Activated T-helper 1 cell treated with Interleukin-2 at 50 U/mL for 16 hours (primary cell): Measurements from ENCODE around the gene ARFGAP1.

Experiments
- DNase-seq: peaks from one replicate; pipeline ENCODE4 v3.0.0-alpha.2; 2020; ENCODE audit warnings: low read depth

Gene ARFGAP1

DNA sequence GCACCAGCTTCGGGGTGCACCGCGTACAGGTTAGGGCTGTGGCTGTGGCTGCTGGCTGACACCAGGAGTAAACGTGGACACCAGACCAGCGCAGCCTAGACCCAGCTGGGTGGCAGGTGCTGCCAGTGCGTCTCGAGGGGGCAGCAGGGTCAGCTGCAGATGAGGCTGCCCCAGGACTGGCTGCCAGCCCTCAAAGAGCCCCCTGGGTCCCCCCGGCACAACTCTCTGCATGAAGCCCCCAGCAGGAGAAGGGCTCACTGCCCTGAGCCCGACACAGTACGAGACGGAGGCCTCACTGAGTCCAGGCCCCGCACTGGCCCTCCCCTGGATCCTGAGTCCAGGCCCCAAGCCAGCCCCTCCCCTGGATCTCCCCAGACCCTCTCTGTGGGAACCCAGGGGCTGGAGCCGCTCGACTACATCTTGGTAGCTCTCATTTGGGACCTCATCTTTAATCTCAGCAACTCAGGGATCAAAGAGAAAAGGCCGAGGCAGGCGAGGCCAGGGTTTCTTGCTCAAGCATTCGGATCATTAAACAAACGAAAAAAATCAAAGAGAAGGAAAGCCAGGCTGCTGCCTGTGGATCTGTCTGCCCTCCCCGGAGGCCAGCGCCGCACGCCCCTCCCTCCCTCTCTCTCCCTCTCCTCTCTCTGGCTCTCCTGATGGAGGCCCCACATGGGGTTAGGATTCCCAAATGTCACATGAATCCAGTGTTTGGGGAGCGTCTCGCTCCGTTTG, 11.4 kb upstream of the ARFGAP1 start:
- no peak for DNase-seq

DNA sequence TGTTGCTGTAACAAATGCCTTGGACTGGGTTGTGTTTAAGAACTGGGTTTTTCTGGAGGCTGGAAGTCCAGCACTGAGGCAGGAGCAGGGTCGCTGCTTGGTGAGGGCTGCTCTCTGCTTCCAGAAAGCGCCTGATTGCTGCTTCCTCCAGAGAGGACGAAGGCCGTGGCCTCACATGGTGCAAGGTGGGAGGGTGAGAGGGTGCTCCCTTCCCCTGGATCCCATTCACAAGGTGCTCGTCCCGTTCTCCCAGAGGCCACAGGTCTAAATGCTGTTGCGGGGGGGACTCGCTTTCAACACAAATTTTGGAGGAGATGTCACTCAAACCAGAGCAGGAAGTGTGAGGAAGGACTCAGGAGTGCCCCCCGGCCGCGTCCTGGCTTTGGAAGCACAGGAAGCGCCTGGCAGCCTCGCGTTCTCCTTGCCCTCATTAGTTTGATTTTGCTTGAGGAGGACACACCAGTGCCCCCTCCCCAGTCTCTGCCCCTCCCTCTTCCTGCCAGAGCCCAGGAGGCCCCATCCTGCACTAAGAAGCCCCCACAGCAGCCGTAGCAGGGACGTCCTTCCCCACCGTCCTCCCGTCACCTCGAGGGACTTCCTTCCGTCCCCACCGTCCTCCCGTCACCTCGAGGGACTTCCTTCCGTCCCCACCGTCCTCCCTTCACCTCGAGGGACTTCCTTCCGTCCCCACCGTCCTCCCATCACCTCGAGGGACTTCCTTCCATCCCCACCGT, 10.7 kb upstream of the ARFGAP1 start:
- DNase-seq, result no peak

DNA sequence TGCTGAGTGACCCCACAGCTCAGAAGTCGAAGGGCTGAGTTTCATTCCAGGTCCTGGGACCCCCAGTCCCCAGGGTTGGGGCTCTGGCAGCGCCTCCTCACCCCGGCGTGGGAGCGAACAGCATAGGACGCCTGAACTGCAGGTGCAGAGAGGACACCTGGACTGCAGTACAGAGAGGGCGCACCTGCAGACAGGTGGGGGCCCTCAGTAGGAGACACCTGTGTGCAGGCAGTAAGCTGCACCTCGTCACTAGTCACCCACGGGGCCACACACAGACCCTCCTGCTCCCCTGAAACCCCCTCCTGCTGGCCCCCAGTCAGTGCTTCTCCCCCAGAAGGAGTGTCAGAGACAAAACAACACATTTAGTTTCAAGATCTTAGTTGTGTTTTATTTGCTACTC, 9.8 kb upstream of the ARFGAP1 start:
- no peak for DNase-seq

DNA sequence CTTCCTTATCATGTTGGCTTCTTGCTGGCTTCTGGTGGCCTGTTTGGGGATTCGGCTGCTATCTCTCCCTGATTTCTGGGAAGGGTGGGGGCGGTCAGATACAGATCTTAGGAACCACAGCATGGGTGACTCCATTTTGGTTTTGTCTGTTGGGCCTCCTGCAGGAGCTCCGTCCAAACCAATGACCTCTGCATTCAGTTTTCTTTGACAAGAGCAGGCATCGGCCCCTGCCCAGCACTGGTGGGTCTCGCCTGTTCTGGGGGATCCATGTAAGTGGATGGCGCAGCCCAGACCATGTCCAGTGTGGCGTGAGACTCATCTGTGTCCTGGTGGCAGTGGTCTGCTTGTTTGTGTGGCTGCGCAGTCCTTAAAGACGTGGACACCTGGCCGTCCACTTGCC, 8.6 kb upstream of the ARFGAP1 start:
- DNase-seq, result no peak

DNA sequence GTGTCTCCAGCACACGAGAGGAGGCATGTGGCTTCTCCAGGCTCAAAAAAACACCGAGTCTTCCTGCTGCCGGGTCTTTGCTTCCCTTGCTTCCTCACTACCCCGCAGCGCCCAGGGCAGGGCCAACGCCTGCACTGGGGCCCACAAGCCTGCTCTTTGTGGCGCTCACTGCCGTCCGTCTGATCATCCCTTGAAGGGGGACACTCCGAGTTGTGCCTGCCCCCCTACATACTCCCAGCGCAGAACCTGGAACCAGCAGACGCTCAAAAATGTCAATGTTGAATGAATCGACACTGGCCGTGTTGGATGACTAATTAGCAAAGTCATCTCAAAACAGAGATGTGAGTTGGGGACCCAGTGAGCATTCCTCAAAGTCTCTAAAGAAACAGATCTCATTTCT, 8.1 kb upstream of the ARFGAP1 start:
- no peak for DNase-seq

DNA sequence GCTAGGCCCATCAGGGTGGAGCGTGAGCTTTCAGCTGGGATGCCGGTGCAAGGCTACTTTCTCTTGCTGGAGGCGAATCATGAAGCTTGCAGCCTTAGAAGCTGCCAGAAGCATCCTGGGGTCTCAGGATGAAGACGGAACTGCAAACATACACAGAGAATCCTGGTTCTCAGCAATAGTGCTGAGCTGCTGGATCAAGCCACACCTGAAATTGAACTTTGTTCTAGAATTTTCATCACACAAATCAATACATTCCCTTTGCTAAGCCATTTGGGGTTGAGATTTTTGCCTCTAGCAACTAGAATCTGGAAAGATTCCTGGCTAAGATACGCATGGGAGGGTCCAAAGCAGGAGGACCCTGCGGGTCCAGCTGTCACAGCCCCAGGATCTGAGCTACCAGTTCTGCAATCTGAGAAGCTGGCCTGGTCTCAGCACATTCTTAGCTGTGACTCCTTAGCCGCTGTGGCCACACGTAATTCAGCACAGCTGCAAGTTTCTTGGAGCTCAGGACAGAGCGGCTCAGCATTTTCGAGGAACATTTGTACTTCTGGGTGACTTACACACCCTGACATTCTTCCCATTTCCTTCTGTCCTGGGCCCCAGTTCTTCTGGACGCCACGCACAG, 6.6 kb upstream of the ARFGAP1 start:
- no peak for DNase-seq

DNA sequence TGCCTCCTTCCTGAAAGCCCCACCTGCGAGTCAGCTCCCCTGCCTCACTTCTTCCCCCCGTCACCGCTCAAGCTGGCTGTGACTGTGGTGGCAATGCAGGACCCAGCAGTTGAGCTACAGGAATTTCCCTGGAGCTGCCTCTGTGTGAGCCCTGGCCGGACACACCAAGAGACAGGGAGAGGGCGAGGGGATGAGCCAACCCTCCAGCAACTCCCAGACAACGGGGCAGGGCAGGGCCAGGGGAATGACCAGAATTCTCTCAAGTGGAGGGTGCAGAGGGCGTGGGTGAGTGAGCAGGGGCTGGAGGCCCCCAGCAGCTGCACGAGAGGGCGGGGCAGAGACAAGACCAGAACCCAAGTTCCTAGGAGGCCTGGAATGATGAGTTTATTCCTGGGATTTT, 4.9 kb upstream of the ARFGAP1 start:
- no peak for DNase-seq

DNA sequence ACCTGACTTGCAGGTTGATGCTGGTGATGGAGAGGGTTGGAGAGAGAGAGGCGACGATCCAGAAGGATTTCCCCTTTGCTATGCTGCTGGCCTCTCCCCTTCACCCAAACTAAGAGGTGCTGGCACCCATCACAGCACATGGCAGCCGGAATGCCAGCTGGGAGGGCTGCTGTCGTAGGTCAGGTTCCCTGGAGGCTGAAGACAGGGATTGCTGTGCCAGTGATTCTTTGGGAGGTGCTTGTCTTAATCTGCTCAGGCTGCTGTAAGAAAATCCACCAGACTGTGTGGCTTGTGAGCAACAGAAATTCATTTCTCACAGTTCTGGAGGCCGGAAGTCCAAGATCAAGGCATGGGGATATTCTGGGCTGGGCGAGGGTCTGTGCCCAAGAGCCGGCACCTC, 4.4 kb upstream of the ARFGAP1 start:
- no peak for DNase-seq

DNA sequence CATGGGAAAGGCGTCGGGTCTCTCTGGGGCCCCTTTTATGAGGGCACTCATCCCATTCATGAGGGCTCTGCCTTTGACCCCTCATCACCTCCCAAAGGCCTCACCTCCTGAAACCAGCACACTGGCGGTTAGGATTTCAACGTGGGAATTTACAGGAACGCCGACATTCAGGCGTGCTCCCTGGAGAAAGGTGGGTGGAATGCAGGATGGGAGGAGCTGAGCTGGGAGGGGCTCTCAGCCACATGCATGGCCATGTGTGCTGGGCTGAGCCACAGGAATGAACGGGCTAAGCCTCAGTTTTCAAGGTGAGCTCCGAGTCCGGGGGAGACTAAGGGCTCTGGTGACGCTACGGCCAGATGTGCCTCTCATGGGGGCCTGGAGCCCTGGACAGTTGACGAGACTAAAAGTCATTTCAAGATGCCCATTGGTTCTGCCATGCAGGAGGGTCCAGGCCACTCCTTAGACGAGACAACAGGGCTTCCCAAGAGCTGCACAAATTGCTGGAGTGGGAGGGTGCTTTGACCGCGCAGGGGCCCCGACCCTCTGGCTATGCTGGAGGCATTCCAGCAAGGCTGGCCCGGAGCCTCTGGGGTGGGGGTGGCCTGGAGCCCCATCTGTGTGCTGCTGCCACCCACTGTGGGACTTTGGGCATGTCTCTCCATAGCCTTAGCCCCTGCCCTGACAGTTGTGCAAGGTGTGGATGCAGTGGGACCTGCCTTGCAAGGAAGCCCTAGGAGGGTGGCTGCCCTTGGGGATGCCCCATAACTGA, 3.8 kb upstream of the ARFGAP1 start:
- DNase-seq, result no peak

DNA sequence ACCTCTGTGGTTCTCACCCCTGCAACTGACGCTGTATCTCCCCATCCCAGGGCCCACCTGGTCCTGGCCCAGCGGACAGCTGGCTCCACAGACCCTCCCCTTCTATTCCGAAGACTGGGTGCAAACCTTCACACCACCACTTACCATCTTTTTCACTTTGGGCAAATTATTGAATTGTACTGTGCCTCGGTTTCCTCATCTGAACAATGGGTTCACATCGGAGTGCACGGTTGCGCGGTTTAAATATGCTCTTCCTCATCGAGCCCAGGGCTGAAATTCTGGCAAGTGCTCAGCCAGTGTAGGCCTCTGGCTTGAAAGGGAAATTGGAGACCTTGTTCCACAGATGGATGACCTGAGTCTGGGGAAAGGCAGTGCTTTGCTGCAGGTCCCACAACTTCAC, 2.9 kb upstream of the ARFGAP1 start:
- DNase-seq, result no peak

DNA sequence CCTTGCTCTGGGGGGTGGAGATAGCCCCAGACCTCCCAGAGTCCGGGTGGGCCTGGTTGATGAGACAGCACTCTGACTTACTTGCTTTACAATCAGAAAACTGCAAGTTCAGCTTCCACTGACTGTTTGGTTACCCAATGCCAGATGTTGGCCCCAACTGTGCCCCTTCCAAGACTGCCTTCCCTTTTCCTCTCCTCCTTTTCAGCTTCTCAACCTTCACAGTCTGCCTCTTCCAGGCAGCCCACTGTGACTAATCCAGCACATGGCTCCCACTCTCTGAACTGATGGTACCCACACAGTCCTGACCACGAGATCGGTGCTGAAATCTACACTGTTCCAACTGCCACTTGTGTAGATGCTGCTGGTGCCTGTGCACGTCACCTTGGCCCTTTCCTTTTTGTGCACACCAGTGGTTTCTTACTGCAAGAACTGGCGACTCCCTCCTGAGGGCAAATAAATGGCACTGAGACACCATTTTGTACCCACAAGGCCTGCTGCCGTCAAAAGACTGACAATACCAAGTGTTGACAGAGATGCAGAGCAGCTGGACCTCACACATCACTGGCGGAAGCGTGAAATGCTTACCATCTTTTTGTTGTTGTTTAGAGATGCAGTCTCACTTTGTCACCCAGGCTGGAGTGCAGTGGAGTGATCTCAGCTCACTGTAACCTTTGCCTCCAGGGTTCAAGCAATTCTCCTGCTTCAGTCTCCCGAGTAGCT, 1.8 kb upstream of the ARFGAP1 start:
- no peak for DNase-seq

DNA sequence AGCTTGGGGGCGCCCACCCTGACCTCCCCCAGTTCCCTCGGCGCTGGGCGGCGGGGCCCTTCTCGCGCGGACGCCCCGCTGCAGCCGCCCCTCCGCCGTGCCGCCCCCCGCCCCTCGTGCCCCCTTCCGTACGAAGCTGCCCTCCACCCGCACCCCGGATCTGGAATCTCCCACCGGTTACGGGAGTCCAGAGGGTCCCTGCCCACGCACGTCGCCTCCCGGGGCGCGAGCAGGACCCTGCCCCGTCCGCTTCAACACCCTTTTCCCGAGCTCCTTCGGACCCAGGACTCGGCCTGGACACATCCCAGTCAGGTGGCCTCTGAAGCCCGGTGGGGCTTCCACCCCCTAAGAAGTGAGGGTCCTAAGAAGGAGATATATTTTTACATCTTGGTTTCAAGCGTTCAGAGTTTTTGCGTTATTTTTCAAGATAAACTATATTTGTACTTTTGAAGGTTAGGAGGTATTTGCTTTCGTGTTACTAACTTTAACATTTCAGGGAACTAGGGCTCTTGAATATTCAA, 506 bp downstream of the ARFGAP1 start:
- DNase-seq, result no peak

DNA sequence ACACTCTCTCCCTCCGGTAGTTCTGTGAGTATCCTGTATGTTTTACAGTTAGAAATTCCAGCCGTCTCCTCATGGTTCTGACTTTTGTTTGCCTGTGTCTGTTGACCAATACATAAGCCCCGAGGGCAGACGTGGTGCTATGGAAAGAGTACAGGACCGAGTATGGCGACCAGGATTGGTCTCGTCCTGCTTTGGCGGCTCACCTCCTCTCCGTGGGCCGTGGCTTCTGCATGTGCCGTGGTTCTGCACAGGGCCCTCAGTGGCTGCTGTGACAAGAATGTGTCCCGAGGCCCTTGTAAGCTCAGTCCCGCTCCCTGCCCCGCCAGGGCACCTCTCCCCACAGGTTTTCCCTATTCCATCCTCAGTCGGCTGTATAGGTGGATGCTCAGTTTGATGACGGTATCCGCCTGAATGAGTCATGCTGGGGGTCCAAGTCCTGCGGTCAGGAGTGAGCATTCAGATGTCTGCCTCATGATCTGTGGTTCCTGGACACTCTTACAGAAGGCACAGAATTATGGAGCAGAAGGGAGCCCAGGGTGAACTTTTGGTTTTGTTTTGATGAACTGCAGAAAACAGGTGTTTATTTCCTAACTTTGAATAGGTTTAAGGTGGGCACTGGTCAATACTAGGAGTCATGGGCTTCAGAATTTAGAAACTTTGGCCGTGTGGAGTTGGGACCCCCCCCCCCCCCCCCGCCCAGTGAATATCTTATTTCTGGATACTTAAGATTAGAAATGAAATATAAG, 1.2 kb downstream of the ARFGAP1 start:
- DNase-seq, result no peak

DNA sequence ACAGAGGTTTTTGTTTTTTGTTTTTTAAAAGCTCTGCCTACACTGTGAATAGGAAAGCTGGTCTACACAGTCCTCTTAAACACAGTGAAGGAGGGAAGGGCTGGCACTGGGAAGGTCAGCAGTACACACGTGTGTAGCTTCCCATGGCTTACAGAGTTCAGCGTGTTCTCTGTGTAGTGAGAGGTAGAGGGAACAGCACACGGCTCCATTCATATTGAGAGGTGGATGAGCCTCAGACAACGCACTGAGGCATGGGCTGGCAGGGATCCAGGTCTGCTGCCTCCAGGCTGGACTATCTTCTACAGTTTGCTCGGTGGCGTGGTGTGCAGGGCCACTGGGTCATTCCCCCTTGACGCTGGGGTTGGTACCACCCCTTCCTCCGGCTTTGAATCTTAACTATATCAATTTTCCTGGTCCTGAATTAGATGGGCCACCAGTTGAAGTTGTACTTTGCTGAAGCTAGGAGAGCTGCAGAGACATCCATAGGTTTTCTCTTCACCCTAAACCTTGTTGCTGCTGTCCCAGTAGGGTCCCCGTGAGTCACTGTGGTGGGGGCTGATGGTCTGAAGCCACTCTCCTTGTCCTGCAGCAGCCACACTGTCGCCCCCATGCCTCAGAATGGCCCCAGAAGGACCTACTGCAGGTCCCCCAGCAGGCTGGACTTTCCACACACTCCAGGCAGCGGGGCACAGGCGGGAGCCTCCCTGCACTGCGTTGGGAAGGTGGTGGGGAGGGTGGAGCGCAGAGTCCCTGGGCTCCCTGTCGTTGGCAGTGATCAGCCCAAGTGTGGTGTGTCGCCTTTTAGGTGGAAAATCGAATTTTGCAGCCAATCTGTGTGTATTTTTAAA, 2.0 kb downstream of the ARFGAP1 start:
- DNase-seq, result no peak

DNA sequence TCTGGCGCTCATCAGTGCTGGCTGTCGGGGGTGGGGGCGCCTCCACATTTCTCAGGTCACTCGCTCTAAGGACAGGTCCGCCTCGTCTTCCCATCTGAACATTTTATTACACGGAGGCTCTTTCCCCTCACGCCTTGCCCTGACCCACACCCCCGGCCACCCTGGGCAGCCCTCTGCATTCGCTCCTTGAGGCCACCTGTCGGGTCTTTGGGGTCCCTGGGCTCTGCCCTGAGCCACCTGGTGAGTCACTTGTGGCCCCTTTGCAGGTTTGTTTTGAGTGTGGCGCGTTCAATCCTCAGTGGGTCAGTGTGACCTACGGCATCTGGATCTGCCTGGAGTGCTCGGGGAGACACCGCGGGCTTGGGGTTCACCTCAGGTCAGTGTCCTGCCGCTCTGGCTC, 3.2 kb downstream of the ARFGAP1 start:
- DNase-seq, result no peak

DNA sequence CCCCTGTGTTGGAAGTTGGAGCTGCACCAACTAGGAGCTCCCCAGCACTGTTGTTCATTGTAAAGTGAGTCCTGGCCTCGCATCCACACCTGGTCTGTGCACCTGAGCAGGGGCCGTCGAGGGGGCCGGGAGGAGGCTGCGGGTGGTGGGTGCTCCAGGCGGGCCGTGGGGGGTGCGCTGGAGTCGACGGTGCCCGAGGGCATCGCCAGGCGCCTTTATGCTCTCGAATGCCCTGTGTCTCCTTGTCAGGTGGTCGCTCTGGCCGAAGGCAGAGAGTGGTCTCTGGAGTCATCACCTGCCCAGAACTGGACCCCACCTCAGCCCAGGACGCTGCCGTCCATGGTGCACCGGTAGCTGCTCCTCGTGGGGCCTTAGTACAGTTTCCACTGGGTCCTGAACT, 4.3 kb downstream of the ARFGAP1 start:
- no peak for DNase-seq

DNA sequence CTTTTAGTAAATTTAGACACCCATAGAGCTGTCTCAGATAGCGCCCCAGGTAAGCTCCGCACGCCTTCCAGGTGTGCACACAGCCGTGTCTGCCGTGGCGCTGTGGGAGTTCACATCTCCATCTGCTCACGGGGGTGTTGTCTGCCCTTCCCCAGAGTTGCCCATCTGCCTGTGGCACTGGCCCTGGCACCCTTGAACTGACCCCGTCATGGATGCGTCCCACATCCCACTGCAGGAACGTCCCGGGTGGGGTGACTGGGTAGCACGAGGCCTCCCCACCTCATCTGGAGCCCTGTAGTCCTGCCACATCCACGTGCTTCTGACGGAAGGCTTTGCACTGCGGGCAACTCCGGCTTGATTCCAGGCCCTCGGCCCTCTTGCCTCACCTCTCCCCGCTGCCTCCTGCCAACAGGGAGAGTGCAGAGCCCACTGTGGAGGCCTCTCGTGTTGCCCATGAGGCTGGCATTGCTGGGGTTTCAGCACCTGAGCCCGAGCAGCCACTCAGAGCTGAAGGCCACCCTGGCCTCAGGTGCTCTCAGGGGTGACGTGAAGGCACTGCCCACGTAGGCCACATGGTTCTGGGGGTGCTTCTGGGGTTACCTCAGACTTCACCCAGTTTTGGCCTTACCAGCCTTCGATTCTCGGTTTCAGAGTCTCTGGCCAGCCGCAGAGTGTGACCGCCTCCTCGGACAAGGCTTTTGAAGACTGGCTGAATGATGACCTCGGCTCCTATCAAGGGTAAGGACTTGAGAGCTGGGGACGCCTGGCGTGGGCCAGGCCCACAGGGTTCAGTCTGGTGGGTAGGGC, 5.1 kb downstream of the ARFGAP1 start:
- no peak for DNase-seq

DNA sequence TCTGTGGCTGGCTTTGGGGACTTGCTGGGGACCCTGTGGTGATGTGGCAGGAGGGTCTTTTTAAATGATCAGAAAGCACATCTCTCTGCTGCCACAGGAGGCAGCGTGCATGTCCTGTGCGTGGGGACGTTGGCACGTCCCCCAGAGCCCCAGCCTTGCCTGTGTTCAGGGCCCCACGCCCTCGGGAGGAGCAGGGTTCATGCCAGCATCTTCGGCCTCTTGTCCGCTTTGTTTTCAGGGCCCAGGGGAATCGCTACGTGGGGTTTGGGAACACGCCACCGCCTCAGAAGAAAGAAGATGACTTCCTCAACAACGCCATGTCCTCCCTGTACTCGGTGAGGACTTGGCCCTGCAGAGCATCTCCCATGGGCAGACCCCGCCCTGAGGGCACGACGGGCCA, 6.0 kb downstream of the ARFGAP1 start:
- DNase-seq, result no peak

DNA sequence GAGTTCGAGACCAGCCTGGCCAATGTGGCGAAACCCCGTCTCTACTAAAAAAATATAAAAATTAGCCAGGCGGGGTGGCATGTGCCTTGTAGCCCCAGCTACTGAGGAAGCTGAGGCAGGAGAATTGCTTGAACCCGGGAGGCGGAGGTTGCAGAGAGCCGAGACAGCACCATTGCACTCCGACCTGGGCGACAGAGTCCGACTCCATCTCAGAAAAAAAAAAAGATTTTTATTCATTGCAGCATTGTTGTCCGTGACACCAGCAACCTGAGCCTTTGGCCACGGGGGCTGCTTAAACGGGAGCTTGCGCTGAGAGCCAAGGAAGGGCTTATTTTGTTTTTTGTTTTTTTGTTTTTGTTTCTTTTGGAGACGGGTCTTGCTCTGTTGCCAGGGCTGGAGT, 7.3 kb downstream of the ARFGAP1 start:
- no peak for DNase-seq
